Measurements from ENCODE around the gene S100A8.

GRCh38 chr1:153368495-153368894 lies 22.4 kb downstream of the S100A8 start:
- TF ChIP-seq, protein P1, sequence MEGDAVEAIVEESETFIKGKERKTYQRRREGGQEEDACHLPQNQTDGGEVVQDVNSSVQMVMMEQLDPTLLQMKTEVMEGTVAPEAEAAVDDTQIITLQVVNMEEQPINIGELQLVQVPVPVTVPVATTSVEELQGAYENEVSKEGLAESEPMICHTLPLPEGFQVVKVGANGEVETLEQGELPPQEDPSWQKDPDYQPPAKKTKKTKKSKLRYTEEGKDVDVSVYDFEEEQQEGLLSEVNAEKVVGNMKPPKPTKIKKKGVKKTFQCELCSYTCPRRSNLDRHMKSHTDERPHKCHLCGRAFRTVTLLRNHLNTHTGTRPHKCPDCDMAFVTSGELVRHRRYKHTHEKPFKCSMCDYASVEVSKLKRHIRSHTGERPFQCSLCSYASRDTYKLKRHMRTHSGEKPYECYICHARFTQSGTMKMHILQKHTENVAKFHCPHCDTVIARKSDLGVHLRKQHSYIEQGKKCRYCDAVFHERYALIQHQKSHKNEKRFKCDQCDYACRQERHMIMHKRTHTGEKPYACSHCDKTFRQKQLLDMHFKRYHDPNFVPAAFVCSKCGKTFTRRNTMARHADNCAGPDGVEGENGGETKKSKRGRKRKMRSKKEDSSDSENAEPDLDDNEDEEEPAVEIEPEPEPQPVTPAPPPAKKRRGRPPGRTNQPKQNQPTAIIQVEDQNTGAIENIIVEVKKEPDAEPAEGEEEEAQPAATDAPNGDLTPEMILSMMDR (IDR thresholded peaks at IDR 0.05): no peak
- no peak for TF ChIP-seq POLR2A (IDR thresholded peaks at IDR 0.05)

Data from heart left ventricle (tissue), 13 donors.